ENCODE measurements around the gene PPP2R2D. TPM values are rescaled to one million over a fixed set of nuclear protein-coding genes. Genes with fewer than 3 reads are reported as not detected.

The PPP2R2D gene
- total RNA-seq, 1 donor = 23.9 TPM

GRCh38 chr10:131892806-131893675, 7.8 kb upstream of the PPP2R2D start:
- DNase-seq (ENCODE audit: insufficient read length, low spot score, missing footprints) = no peak
- no peaks in the 10 kb centered on the region for H3K79me2 ChIP-seq (ENCODE audit: insufficient read depth, low read length)
- no peaks in the 10 kb centered on the region for H4K20me1 ChIP-seq (ENCODE audit: insufficient read depth, low read length)
- no peaks in the 10 kb centered on the region for H3K4me1 ChIP-seq (ENCODE audit: insufficient read depth, low read length)
- no peak overlapping the region for H3K4me2 ChIP-seq (ENCODE audit: insufficient read depth, low read length)
- no peaks in the 10 kb centered on the region for H3K9me3 ChIP-seq (ENCODE audit: low read depth, low read length)
- no peak for TF ChIP-seq CTCF (IDR thresholded peaks at IDR 0.05; ENCODE audit: extremely low read depth, low read depth, low read length)
- H3K27me3 ChIP-seq (ENCODE audit: insufficient read depth, low read length) = peaks cover 32% of the 10 kb centered on the region
- H2AFZ ChIP-seq (ENCODE audit: low read length) = no peak overlapping the region
- H3K4me3 ChIP-seq (ENCODE audit: insufficient read depth, low read length) = no peak overlapping the region
- H3K36me3 ChIP-seq (ENCODE audit: insufficient read depth, low read length) = no peaks in the 10 kb centered on the region
- H3K27ac ChIP-seq (ENCODE audit: low read depth, low read length) = no peak overlapping the region

- H2AFZ ChIP-seq (ENCODE audit: low read length) = no peak overlapping the region
- H3K9me3 ChIP-seq (ENCODE audit: low read depth, low read length) = no peaks in the 10 kb centered on the region
- peaks cover 4% of the 10 kb centered on the region for H3K4me1 ChIP-seq (ENCODE audit: insufficient read depth, low read length)
- no peak overlapping the region for H3K4me2 ChIP-seq (ENCODE audit: insufficient read depth, low read length)
- DNase-seq (ENCODE audit: insufficient read length, low spot score, missing footprints) = no peak
- no peak overlapping the region for H3K27ac ChIP-seq (ENCODE audit: low read depth, low read length)
- TF ChIP-seq CTCF (IDR thresholded peaks at IDR 0.05; ENCODE audit: extremely low read depth, low read depth, low read length) = no peak
- H4K20me1 ChIP-seq (ENCODE audit: insufficient read depth, low read length) = no peaks in the 10 kb centered on the region
- no peak overlapping the region for H3K4me3 ChIP-seq (ENCODE audit: insufficient read depth, low read length)
- H3K79me2 ChIP-seq (ENCODE audit: insufficient read depth, low read length) = no peaks in the 10 kb centered on the region
- H3K36me3 ChIP-seq (ENCODE audit: insufficient read depth, low read length) = no peaks in the 10 kb centered on the region
- peaks cover 47% of the 10 kb centered on the region for H3K27me3 ChIP-seq (ENCODE audit: insufficient read depth, low read length)
Measured at GRCh38 chr10:131895116-131895515, 5.7 kb upstream of the PPP2R2D start.

DNA sequence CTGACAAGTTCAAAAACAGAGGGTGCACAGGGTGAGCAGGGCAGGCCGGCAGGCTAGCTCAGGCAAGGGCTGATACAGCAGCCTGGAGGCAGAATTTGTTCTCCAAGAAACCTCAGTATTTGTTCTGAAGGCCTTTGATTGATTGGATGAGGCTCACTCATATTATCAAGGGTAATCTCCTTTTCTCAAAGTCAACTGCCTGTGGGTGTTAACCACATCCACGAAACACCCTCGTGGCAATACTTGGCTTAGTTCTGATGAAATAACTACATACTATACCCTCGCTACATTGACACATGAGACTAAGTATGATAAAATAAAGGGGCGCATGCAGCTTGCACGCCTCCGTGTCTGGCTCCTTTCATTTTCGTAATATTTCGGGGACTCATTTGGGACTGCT, 4.4 kb upstream of the PPP2R2D start:
- peak overlapping the region; percentile 55 for H3K4me2 ChIP-seq (ENCODE audit: insufficient read depth, low read length)
- peaks cover 47% of the 10 kb centered on the region for H3K27me3 ChIP-seq (ENCODE audit: insufficient read depth, low read length)
- no peaks in the 10 kb centered on the region for H3K9me3 ChIP-seq (ENCODE audit: low read depth, low read length)
- peaks cover 6% of the 10 kb centered on the region for H3K4me1 ChIP-seq (ENCODE audit: insufficient read depth, low read length)
- DNase-seq (ENCODE audit: insufficient read length, low spot score, missing footprints) = no peak
- H3K4me3 ChIP-seq (ENCODE audit: insufficient read depth, low read length) = peak overlapping the region; percentile 17
- H2AFZ ChIP-seq (ENCODE audit: low read length) = no peak overlapping the region
- no peak overlapping the region for H3K27ac ChIP-seq (ENCODE audit: low read depth, low read length)
- peaks cover 4% of the 10 kb centered on the region for H3K79me2 ChIP-seq (ENCODE audit: insufficient read depth, low read length)
- no peaks in the 10 kb centered on the region for H4K20me1 ChIP-seq (ENCODE audit: insufficient read depth, low read length)
- TF ChIP-seq CTCF (IDR thresholded peaks at IDR 0.05; ENCODE audit: extremely low read depth, low read depth, low read length) = no peak
- no peaks in the 10 kb centered on the region for H3K36me3 ChIP-seq (ENCODE audit: insufficient read depth, low read length)

- H3K9me3 ChIP-seq (ENCODE audit: low read depth, low read length) = no peaks in the 10 kb centered on the region
- H3K4me2 ChIP-seq (ENCODE audit: insufficient read depth, low read length) = no peak overlapping the region
- no peak overlapping the region for H3K27ac ChIP-seq (ENCODE audit: low read depth, low read length)
- H3K4me1 ChIP-seq (ENCODE audit: insufficient read depth, low read length) = peaks cover 11% of the 10 kb centered on the region
- no peaks in the 10 kb centered on the region for H3K36me3 ChIP-seq (ENCODE audit: insufficient read depth, low read length)
- no peak for DNase-seq (ENCODE audit: insufficient read length, low spot score, missing footprints)
- no peak for TF ChIP-seq CTCF (IDR thresholded peaks at IDR 0.05; ENCODE audit: extremely low read depth, low read depth, low read length)
- peaks cover 38% of the 10 kb centered on the region for H3K27me3 ChIP-seq (ENCODE audit: insufficient read depth, low read length)
- peaks cover 14% of the 10 kb centered on the region for H3K79me2 ChIP-seq (ENCODE audit: insufficient read depth, low read length)
- no peak overlapping the region for H3K4me3 ChIP-seq (ENCODE audit: insufficient read depth, low read length)
- H4K20me1 ChIP-seq (ENCODE audit: insufficient read depth, low read length) = peaks cover 7% of the 10 kb centered on the region
- no peak overlapping the region for H2AFZ ChIP-seq (ENCODE audit: low read length)
Measured at GRCh38 chr10:131897297-131897899, 3.4 kb upstream of the PPP2R2D start.
